ENCODE data around the gene HORMAD1.

The HORMAD1 gene

DNA sequence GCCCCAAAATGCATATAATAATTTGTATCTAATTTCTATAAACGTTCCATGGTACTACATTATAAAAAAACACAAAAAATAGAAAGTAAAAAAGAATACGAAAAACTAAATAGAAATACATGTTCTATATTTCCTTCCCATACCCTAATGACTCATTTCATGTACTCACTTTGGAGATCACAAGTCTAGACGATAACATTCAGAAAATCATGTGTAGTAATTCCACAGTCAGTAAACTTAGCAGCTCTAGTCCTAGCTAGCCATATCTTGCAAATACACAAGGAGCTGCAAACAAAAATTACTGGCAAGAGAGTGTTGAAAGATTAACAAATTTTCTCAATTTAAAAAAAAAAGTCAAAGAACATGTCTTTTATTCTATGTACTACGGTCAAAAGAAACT, 25.1 kb downstream of the HORMAD1 start:
- TF ChIP-seq TAF1 (IDR thresholded peaks at IDR 0.05; ENCODE audit: borderline replicate concordance, insufficient read depth, low read length), result no peak
- TF ChIP-seq, protein P1, sequence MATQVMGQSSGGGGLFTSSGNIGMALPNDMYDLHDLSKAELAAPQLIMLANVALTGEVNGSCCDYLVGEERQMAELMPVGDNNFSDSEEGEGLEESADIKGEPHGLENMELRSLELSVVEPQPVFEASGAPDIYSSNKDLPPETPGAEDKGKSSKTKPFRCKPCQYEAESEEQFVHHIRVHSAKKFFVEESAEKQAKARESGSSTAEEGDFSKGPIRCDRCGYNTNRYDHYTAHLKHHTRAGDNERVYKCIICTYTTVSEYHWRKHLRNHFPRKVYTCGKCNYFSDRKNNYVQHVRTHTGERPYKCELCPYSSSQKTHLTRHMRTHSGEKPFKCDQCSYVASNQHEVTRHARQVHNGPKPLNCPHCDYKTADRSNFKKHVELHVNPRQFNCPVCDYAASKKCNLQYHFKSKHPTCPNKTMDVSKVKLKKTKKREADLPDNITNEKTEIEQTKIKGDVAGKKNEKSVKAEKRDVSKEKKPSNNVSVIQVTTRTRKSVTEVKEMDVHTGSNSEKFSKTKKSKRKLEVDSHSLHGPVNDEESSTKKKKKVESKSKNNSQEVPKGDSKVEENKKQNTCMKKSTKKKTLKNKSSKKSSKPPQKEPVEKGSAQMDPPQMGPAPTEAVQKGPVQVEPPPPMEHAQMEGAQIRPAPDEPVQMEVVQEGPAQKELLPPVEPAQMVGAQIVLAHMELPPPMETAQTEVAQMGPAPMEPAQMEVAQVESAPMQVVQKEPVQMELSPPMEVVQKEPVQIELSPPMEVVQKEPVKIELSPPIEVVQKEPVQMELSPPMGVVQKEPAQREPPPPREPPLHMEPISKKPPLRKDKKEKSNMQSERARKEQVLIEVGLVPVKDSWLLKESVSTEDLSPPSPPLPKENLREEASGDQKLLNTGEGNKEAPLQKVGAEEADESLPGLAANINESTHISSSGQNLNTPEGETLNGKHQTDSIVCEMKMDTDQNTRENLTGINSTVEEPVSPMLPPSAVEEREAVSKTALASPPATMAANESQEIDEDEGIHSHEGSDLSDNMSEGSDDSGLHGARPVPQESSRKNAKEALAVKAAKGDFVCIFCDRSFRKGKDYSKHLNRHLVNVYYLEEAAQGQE (IDR thresholded peaks at IDR 0.05; ENCODE audit: insufficient read depth in 1 of 2, low read depth in 2 of 2, low read length in 2 of 2), result no peak
- TF ChIP-seq SIN3A (IDR thresholded peaks at IDR 0.05; ENCODE audit: borderline replicate concordance, insufficient read depth, low read length), result no peak
- no peak for TF ChIP-seq FOXP2 (optimal IDR thresholded peaks at IDR 0.05; ENCODE audit: borderline replicate concordance, extremely low read depth, extremely low read length, insufficient read depth)
- TF ChIP-seq POLR2AphosphoS5 (IDR thresholded peaks at IDR 0.05; ENCODE audit: low read depth, low read length), result no peak

DNA sequence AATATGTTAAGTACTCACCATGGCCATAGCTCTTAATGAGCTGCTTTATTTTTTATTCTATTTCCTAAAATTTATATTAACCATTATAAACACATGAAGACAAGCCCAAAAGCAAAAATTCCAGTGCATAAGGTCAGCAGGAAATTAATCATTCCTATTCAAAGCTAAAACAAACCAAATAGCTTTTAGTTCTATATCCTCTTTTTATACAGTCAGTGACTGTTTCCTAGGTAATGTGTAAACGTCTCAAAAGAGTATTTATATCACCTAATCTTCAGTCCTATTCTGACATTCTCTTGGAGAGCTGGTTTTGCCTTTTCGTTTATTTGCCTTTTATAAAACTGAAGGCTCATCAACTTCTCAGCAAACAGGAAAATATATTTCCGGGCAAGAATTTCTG, 28.0 kb downstream of the HORMAD1 start:
- TF ChIP-seq SIN3A (IDR thresholded peaks at IDR 0.05; ENCODE audit: borderline replicate concordance, insufficient read depth, low read length) (no peak), TAF1 (IDR thresholded peaks at IDR 0.05; ENCODE audit: borderline replicate concordance, insufficient read depth, low read length) (no peak), FOXP2 (optimal IDR thresholded peaks at IDR 0.05; ENCODE audit: borderline replicate concordance, extremely low read depth, extremely low read length, insufficient read depth) (no peak), POLR2AphosphoS5 (IDR thresholded peaks at IDR 0.05; ENCODE audit: low read depth, low read length) (no peak)
- TF ChIP-seq, protein P1 (IDR thresholded peaks at IDR 0.05; ENCODE audit: insufficient read depth in 1 of 2, low read depth in 2 of 2, low read length in 2 of 2), result no peak

- TF ChIP-seq, protein P1 (IDR thresholded peaks at IDR 0.05; ENCODE audit: insufficient read depth in 1 of 2, low read depth in 2 of 2, low read length in 2 of 2), result no peak
- no peak for TF ChIP-seq FOXP2 (optimal IDR thresholded peaks at IDR 0.05; ENCODE audit: borderline replicate concordance, extremely low read depth, extremely low read length, insufficient read depth)
- no peak for TF ChIP-seq TAF1 (IDR thresholded peaks at IDR 0.05; ENCODE audit: borderline replicate concordance, insufficient read depth, low read length)
- no peak for TF ChIP-seq POLR2AphosphoS5 (IDR thresholded peaks at IDR 0.05; ENCODE audit: low read depth, low read length)
- no peak for TF ChIP-seq SIN3A (IDR thresholded peaks at IDR 0.05; ENCODE audit: borderline replicate concordance, insufficient read depth, low read length)
Measured at GRCh38 chr1:150688763-150689162, 31.9 kb downstream of the HORMAD1 start.

- TF ChIP-seq POLR2AphosphoS5 (IDR thresholded peaks at IDR 0.05; ENCODE audit: low read depth, low read length) (no peak), FOXP2 (optimal IDR thresholded peaks at IDR 0.05; ENCODE audit: borderline replicate concordance, extremely low read depth, extremely low read length, insufficient read depth) (no peak), SIN3A (IDR thresholded peaks at IDR 0.05; ENCODE audit: borderline replicate concordance, insufficient read depth, low read length) (no peak), TAF1 (IDR thresholded peaks at IDR 0.05; ENCODE audit: borderline replicate concordance, insufficient read depth, low read length) (no peak)
- TF ChIP-seq, protein P1 (IDR thresholded peaks at IDR 0.05; ENCODE audit: insufficient read depth in 1 of 2, low read depth in 2 of 2, low read length in 2 of 2), result no peak
Measured at GRCh38 chr1:150686275-150686674, 34.4 kb downstream of the HORMAD1 start.

DNA sequence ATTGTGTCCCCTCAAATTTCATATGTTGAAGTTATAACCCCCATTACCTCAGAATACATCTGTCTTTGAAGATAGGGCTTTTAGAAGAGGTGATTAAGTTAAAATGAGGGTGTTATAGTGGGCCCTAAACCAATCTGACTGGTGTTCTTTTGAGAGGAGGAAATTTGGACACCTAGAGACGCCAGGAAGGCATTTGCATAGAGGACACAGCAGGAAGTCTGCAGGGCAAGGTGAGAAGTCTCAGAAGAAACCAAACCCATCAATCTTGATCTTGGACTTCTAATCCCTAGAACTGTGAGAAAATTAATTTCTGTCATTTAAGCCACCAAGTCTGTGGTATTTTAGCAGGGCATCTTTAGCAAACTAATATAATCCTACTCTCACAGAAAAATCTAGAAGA, 36.8 kb downstream of the HORMAD1 start:
- TF ChIP-seq TAF1 (IDR thresholded peaks at IDR 0.05; ENCODE audit: borderline replicate concordance, insufficient read depth, low read length) (no peak), SIN3A (IDR thresholded peaks at IDR 0.05; ENCODE audit: borderline replicate concordance, insufficient read depth, low read length) (no peak), FOXP2 (optimal IDR thresholded peaks at IDR 0.05; ENCODE audit: borderline replicate concordance, extremely low read depth, extremely low read length, insufficient read depth) (no peak), POLR2AphosphoS5 (IDR thresholded peaks at IDR 0.05; ENCODE audit: low read depth, low read length) (no peak)
- TF ChIP-seq, protein P1 (IDR thresholded peaks at IDR 0.05; ENCODE audit: insufficient read depth in 1 of 2, low read depth in 2 of 2, low read length in 2 of 2), result no peak
